ENCODE measurements around the gene EPB41L4B.

DNA sequence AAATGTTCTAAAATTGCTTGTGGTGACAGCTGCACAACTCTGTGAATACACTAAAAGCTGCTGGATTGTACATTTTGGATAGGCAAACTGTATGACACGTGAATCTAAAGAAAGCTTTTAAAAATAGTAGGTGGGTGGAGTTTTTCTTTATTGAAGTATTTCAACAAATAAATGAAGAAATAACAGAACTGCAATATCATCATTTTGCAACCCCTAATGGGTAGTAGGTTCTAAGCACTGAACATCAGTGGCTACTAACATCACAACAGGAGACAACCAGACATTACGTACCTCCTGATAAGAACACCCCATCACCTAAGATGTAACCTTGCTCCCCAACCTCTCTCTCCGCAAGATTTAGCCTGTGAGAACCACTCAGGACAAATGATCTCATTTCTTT, 38.6 kb downstream of the EPB41L4B start:
- no peak for TF ChIP-seq POLR2A (IDR thresholded peaks at IDR 0.05)
- TF ChIP-seq, protein P1, sequence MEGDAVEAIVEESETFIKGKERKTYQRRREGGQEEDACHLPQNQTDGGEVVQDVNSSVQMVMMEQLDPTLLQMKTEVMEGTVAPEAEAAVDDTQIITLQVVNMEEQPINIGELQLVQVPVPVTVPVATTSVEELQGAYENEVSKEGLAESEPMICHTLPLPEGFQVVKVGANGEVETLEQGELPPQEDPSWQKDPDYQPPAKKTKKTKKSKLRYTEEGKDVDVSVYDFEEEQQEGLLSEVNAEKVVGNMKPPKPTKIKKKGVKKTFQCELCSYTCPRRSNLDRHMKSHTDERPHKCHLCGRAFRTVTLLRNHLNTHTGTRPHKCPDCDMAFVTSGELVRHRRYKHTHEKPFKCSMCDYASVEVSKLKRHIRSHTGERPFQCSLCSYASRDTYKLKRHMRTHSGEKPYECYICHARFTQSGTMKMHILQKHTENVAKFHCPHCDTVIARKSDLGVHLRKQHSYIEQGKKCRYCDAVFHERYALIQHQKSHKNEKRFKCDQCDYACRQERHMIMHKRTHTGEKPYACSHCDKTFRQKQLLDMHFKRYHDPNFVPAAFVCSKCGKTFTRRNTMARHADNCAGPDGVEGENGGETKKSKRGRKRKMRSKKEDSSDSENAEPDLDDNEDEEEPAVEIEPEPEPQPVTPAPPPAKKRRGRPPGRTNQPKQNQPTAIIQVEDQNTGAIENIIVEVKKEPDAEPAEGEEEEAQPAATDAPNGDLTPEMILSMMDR (IDR thresholded peaks at IDR 0.05), result no peak
